Kasumi-1 (cell line): ENCODE data around the gene ETV6.

ENCODE experiments used
- DNase-seq, 2 experiments: peaks; one replicate each; lab custom pipeline; 2025; lab: John Stamatoyannopoulos, UW

ETV6 gene

DNA sequence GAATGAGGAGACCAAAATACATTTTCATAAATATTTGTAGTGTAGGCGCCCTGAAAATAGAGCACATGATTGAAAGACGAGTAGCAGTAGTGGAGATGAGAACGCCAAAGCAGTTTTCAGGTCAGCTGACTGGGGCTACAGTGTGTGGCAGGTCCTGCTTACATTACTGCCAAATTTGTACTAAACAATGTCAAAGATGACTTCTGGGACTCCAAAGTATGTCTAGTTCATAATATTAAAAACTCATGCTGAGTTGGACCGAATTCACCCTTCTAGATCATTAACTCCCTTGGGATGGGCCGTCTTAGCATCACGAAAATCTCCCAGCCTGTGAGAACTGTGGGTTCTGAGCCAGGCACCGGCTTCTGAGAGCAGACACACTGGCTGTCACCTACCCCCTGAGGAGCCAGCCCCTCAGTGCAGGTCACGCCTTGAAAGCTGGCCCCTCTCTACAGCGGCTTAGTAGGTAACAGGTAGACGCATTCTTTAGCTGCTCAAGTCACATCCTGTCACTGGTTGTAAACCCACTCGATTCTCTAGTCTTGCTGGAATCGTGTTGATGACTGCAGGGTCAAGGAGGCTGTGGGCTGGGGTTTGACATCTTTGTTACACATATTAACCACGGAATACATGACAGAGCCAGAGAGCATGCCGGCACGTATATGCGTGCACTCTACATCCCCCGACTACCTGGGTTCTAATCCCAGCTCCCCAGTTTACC, 210.4 kb downstream of the ETV6 start:
- DNase-seq, result no peak

DNA sequence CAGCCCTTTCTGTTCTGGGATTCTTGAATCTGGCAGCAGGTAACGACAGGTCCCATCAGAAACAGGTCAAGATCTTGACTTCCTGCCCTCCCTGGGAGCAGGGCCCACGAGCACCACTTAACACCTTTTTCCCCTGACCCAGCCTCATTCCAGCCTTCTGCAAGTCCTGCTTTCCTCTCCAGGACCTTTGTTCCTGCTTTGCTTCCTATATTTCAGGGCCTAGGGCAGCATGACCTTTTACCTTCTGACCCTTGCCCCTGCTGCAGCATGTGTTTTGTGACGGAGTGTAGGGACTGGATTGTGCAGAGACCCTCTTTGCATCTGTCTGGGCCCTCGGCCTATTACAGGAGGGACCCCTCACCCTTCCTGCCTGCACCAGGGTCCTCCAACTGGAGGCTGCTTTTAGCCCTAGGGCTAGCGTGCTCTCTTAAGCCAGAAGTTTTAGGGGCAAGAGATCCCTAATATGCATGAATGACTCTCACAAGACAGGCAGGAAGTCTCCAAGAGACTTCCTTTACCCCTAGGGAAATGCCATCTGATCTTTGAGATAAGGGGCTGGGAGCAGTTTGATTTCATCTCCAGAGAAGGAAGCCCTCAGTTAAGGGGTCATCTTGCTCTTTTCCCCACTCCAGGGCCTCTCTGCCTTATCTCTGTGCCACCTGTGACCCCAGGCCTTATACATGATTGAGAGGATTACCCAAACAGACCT, 211.8 kb downstream of the ETV6 start:
- no peak for DNase-seq

DNA sequence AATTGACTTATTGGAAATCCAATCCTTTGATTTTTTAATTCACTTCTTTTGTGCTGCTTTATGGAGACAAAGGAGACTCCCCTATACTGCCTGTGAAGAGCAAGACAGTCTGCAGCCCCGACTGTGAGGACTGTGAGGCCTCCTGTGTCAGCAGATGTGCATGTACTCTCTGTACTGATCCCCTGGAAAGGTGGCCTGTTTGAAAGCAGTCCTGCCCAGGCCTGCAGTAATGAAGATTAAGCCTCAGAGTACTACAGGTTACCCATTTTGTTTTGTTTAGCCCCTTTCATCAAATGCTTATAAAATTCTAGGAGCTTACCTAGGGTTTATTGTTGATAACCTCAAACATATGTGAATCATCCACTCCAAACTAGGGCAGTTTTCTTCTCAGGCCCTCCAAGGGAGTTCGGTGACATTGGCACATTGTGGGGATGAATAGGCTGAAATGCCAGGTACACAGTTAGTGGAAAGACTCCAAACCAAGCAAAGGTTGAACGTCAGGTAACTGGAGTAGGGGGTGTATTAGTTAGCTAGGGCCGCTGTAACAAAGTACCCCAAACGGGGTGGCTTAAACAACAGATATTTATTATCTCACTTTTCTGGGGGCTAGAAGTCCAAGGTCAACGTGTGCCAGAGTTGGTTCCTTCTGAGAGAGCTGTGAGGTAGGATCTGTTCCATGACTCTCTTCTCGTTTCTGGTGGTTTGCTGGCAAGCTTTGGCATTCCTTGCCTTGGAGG, 212.6 kb downstream of the ETV6 start:
- no peak for DNase-seq

GRCh38 chr12:11862798-11863197, 213.3 kb downstream of the ETV6 start:
- no peak for DNase-seq

- DNase-seq, result no peak
These were observed 214.0 kb downstream of the ETV6 start for GRCh38 chr12:11863478-11863906.

GRCh38 chr12:11863988-11864387, 214.5 kb downstream of the ETV6 start:
- DNase-seq, result peak; percentile 5 to 23

DNA sequence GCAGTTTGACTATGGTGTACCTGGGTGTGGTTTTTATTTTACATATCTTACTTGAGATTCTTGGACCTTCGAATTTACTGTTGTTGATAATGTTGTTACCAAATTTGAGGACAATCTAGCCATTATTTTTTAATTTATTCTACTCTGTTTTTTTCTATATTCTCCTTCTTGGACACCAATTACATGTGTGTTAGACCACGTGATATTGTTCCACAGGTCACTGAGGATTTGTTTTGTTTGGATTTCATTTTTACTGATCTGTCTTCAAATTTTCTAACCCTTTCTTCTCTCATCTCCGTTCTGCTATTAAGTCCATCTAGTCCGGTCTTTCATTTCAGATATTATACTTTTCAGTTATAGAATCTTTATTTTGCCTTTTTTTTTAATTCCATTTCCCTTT, 216.3 kb downstream of the ETV6 start:
- DNase-seq, result no peak

GRCh38 chr12:11868027-11868426, 218.6 kb downstream of the ETV6 start:
- DNase-seq, result no peak

DNA sequence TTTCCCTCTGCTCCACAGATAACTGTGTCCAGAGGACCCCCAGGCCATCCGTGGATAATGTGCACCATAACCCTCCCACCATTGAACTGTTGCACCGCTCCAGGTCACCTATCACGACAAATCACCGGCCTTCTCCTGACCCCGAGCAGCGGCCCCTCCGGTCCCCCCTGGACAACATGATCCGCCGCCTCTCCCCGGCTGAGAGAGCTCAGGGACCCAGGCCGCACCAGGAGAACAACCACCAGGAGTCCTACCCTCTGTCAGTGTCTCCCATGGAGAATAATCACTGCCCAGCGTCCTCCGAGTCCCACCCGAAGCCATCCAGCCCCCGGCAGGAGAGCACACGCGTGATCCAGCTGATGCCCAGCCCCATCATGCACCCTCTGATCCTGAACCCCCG, 219.9 kb downstream of the ETV6 start:
- DNase-seq, result no peak

- no peak for DNase-seq
These were observed 220.6 kb downstream of the ETV6 start for GRCh38 chr12:11870041-11870451.

- DNase-seq, result no peak
These were observed 222.6 kb downstream of the ETV6 start for GRCh38 chr12:11872055-11872454.

GRCh38 chr12:11875414-11875935, 226.0 kb downstream of the ETV6 start:
- no peak for DNase-seq

DNA sequence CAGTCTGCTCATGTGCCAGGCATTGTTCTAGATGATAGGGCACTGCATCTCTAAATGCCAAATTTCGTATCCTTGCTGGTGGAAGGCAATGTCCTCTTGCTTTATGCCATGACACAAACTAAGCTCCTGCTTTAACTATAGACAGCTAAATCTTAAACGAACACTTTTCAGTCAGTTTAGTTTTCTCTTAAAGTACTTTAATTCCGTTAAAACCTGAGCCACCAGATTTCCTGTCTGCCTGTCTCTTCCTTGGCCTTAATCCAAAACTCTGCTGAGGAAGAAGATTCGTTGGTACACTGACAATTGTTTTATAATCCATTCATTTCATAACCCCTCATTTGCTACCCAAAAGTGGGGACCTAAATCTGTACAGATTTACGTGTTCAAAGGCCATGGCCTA, 226.8 kb downstream of the ETV6 start:
- DNase-seq, result peak; percentile 66 to 76

DNA sequence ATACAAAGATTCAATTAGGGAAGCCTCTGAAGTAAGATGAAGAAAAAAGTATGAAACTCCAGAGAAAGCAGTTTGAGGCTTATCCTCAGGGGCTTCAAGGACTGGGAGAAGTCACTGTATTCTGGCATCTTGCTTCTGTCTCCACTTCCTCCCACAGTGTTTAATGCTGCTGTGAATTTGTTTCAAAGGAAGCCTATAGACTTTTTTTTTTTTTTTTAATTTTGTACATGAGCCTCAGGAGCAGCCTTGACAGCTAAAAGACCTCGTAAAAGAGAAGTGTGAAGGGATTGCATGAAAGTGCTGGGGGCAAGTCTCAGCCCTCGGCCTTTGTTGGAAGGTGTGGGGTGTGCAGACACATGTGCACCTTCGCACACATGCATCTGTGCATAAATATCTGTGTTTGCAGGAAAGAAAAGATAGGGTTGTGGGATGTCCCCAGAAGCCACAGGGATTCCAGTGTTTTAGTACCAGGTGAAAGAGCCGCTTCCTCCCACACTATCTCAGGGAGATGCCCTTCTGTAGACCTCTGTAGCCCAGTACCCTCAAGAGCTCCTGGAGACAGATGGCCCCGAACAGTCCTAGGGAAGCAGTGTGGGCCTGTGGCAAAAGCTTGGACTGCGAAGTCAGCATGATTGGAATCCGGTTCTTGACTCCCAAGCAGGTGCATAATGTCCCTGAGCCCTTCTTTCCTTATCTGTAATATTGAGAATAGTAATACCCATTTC, 227.8 kb downstream of the ETV6 start:
- DNase-seq, result no peak

DNA sequence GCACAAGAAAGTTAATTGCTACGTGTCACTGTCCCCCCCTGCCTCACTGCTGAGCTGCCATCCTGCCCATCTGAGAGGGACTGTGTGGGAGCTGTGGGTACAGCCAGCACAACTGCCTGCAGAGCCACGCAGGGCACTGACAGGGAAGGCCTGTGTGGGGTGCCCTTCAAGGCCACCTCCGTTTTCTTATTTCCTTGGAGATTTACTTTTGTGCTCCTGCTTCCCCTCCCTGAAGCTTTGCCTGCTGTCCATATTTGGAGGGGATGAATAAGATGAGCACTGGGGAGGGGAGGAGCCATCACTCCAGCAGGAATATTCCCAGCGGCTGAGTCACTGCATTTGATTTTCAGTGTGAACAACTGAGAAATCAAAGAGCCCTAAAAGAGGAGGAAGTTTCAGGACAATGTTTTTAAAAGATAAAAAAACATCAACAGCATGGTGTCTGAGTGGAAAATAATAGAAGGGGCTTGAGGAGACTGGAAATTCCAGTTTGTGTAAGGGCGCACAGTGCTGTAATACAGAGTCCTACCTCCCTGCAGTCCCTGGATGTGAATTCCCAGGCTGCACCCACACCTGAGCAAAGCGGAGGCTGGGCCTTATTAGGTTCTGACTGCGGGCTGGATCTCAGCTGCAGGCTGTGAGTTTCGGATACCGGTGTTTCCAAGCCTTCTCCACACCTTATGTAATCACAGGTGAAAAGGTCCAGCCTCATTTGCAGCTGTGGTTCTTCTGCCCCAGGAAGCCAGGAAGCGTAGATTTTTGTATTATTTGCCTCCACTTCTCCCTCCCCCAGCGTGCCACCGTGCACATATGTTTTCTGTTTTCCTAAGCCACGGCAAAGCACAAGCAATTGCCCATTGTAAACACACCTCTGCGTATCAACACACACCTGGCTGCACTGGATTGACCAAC, 228.7 kb downstream of the ETV6 start:
- DNase-seq, result peak in 1 of 2 experiments; percentile 4

DNA sequence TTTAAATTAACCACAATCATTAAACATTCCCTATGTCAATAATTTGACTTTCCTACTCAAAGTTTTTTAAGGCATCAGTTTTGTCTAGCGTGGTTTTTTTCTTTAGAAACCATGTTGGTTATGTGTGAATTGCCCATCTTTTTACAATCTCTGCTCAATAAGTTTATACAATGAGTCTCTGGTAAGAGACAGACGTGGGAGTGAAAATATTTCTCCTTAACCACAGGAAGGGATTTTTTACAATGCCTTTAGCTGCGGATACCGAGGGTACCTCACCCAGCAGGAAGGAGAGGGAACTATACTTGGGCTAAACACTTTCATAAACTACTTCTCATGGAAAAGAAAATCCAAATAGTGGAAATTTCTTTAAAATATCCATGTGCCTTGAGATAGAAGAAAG, 229.8 kb downstream of the ETV6 start:
- no peak for DNase-seq

DNA sequence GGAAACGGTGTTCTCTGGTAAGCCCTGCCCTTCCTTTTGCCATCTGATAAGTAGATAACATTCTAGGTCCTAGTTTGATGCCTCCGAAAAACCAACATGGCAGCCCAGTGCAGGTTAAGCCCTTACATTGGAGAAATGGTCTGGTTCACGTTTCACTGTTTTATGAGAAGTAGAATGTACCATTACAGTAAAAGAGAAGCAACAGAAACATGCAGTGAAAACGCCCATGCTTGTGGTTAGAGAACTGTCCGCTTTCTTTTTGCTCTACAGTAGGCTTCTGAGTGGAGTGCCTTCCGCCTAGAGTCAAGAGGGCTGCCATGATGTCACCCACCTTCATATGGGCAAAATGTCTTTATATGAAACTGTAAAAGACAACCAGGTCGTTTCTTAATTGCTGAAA, 230.9 kb downstream of the ETV6 start:
- no peak for DNase-seq

DNA sequence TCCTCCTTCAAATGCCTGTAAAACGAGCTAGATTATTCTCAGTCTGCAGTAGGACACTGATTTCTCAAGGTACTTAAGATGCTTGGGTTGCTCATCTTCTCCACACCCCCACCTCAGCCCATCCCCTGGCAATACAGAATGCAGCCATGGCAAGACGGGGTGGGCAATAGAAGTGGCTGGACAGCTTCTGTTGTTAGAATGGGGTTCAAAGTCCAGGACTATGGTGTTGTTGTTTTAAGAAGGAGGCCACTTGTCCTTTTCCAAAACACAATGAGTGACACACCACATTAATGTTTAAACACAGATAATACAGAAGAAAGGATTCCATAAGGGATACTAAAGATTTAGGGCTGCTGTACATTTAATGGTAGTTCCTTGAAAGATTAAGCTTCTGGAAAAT, 232.4 kb downstream of the ETV6 start:
- DNase-seq, result no peak

GRCh38 chr12:11882301-11883019, 233.0 kb downstream of the ETV6 start:
- DNase-seq, result no peak

DNA sequence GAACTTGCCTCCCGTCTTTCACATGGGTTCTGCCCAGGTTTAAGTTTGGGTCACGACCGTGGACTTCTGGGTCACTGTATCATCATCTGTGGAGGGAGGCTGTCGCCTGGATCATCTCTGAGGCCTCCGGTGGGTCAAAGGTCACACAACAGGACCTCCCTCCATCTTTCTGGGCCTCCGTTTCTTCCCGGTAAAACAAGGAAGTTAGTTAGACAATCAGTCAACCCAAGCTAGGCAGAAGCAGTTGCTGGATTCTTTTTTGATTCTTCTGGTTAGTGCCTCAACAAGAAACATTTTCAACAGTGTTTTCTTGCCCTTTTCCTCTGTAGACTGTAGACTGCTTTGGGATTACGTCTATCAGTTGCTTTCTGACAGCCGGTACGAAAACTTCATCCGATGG, 234.6 kb downstream of the ETV6 start:
- DNase-seq, result no peak
